ENCODE results near the gene OR10C1.

DNA sequence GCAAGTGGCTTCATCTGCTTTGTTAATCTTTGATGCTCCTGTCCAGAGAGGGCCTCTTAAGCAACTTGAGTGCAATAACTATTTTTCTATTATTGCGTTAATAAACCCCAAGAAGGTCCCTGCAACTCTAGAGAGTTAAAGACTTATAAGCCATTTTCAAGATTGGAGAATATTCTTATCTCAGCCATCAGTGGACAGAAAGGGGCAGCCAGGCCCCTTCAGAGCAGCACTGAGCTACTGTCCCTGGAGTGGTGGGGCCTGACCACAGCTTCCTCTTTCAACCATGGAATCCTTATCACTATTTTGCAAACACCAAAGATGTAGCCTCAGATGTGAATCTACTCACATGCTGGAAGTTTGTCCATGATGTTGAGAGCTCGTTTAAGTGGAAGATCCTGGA is 51.4 kb downstream of the OR10C1 start:
- TF ChIP-seq CTCF (tag by site-specific recombination; IDR thresholded peaks at IDR 0.05): no peak
- no peak for TF ChIP-seq ZNF239 (tag by site-specific recombination; IDR thresholded peaks at IDR 0.05)
- TF ChIP-seq ZNF311 (tag by site-specific recombination; IDR thresholded peaks at IDR 0.05; ENCODE audit: borderline replicate concordance): no peak
- TF ChIP-seq IKZF3 (tag by site-specific recombination; IDR thresholded peaks at IDR 0.05): no peak
- TF ChIP-seq ZNF433 (tag by site-specific recombination; IDR thresholded peaks at IDR 0.05; ENCODE audit: low read depth): no peak
- TF ChIP-seq ZBTB48 (tag by site-specific recombination; IDR thresholded peaks at IDR 0.05): no peak
- no peak for TF ChIP-seq HOXC10 (CRISPR knock-in tag; IDR thresholded peaks at IDR 0.05)
- no peak for TF ChIP-seq ZNF768 (tag by site-specific recombination; IDR thresholded peaks at IDR 0.05)
- no peak for TF ChIP-seq YY1 (tag by site-specific recombination; IDR thresholded peaks at IDR 0.05)
- TF ChIP-seq, protein P1, sequence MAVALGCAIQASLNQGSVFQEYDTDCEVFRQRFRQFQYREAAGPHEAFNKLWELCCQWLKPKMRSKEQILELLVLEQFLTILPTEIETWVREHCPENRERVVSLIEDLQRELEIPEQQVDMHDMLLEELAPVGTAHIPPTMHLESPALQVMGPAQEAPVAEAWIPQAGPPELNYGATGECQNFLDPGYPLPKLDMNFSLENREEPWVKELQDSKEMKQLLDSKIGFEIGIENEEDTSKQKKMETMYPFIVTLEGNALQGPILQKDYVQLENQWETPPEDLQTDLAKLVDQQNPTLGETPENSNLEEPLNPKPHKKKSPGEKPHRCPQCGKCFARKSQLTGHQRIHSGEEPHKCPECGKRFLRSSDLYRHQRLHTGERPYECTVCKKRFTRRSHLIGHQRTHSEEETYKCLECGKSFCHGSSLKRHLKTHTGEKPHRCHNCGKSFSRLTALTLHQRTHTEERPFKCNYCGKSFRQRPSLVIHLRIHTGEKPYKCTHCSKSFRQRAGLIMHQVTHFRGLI (tag by site-specific recombination; IDR thresholded peaks at IDR 0.05): no peak

Data from HEK293 (cell line).